NCI-H1694 (cell line): ENCODE measurements around the gene TMPRSS4.

Source experiments
- DNase-seq: peaks from one replicate; lab custom pipeline; 2025; lab: John Stamatoyannopoulos, UW

The TMPRSS4 gene

DNA sequence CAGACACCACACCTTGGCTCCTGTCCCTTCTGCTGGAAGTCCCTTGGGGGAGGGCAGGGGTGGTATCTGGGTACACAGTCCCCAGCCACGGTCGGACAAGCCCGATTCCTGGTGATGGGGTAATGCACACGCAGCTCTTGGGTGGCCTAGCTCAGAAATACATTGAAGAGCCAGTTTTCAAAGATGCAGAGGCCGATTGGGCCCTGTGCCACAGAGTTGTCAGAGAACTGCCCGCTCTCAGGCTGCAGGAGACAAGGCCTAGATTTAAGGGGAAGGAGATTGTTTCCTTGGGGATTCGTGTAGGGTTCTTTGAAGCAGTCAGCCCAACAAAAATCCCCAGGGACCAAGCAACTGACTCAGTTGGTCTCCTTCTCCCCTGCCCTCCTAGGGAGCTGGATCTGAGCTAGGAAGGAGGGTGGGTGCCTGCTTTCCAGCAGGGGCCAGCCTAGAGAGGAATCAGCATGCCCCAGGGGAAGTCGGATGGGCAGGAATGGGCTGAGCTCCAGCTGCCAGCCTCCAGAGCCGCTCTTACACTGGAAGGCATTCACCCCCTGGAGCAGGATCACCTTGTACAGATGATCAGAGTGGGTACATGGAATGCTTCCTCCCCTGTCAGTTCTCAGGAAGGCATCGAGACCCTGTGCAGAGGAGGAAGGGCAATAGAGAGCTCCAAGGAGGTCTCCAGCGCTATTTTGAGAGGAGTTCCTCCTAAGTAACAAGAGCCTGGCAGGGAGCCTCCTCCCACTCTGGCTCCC lies 79.1 kb downstream of the TMPRSS4 start:
- no peak for DNase-seq

DNA sequence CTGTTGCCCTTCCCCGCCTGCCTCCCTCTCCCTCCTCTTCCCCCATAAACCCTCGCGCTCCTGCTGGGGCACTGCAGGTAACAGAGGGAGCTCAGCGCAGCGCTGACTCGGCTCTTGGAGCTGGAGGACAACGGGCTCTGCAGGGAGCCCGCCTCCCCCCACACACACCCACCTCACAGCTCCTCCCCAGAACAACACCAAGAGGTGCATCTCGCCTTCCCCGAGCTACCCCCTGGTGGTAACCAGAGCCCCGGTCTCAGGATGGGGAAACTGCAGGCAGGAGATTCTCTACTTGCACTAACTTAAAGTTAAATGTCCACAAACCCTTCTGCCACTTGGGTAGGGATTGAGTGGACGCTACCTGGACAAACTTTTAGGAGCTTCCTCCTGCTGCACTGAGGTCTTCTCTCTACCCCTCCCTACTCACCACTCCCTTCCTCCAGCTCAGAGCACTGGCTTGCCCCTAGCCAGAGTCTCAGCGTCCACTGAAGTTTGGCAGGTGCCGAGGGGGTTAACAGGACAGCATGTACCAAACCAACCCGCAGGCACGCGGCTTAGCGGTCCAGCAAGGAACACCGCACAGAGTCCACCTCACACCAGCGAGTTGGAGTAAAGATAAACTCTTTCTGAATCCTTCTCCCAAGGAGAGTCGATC lies 79.8 kb downstream of the TMPRSS4 start:
- no peak for DNase-seq

DNA sequence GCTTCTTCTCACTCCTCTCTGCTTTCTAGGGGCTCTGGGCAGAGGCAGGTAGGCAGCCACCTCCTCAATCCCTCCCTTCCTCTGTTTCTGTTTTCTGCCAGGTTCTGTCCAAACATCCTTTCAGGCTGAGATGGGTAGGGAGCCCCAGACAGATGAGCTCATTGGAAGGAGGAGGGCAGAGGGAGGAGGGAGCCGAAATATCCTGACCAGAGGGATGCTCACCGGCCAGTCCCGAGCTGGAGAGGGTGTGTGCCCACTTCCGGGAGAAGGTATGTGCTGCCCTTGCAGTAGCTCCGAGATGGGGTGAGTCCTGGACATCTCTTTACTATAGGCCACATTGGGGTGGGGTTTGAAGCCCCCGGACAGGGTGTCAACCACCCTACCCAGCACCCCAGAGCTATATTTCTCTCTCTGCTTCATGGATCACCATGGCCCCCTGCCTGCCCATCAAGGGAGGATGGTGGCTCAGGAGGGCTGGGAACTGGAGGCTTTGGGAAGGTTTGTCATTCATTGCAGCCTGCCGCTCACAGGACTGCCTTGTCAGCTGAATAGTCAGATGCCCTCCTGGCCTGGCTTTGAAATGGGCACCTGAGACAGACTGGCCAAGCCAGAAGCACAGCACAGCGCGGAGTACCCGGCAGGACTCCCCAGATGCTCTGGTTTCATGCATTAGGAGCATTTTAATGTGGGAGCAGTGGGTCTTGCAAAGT lies 80.5 kb downstream of the TMPRSS4 start:
- no peak for DNase-seq

DNA sequence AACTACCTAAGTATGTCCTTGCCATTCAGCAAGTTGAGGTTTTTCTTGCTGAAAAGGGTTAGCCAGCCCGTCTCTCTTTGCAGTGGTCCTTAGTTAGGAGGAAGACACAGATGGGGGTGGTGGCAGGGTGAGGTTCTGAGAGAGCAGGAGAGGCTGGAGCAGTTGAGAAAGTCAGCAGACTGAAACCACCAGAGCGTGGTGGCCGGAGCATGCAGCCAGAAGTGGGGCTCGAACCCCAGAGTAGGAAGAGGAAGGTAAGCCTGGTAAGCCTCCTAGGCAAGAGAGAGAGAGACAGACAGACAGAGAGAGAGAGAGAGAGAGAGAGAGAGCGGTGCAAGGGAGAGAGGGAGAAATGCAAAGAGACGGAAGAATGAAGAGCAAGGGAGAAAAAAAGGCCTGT lies 84.9 kb downstream of the TMPRSS4 start:
- DNase-seq = no peak

DNA sequence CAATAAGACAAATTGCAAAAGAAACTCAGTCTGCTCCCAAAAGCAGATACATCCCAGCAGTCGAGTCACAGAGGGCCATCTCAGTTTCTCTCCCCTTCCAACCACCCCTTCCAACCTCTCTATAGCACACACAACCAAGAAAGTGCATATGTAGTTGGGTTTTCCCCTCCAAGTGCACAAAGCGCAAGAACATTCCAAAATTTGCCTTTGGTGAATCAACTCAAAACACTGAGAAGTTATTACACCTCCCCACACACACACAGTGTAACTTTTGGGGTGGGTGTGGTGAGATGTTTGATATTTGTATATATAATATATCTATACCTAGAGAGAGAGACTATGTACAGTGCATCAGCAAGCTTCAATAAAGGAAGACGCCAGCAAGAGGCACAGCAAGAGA lies 86.0 kb downstream of the TMPRSS4 start:
- no peak for DNase-seq

DNA sequence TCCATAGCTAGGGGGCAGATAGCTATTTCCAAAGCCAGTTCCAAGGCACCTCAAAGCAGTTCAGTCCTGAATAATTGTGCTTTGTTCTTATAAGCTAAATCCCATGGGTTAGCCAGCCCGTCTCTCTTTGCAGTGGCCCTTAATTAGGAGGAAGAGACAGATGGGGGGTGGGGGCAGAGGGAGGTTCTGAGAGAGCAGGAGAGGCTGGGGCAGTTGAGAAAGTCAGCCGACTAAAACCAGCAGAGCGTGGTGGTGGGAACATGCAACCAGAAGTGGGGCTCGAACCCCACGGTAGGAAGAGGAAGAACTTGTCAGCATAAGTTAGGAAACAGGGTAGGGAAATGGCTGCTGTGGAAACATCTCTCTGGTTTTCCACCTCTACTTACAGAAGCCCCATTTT lies 86.6 kb downstream of the TMPRSS4 start:
- DNase-seq = no peak

DNA sequence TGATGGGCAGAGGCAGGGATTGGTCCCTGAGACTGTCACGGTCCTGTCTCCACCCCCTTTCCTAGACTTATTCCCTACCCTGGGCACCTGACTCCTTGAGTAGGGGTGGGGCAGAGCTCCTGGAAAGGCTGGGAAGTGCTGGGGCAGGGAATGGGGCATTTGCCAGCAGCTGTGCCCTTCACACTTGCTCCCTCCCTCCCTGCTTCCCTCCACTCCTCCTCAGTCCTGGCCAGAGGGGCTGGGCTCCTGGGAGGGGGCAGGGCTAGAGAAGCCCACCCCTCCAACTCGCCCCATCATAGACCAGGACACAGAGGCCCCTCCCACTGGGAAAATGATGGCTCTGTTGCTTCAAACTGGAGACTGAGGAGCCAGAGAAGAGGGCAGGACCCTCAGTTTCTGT lies 88.0 kb downstream of the TMPRSS4 start:
- no peak for DNase-seq

DNA sequence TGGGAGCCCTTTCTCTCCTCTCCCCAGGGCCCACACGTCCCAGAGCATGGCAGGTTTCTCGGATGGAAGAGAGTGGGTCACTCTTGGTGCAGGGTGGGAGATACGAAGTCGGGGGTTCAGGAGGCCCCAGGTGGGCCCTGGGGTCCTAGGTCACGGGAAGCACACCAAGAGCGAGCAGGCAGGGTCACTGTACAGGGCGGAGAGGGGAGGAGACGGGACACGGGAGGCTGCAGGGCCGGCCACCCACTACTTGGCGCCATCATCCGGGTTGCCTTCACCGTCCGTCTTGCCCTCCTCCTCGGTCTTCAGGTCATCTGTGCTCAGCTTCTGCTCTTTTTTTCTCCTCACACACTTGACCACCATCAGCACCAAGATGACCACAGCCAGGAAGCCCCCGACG lies 89.8 kb downstream of the TMPRSS4 start:
- no peak for DNase-seq

DNA sequence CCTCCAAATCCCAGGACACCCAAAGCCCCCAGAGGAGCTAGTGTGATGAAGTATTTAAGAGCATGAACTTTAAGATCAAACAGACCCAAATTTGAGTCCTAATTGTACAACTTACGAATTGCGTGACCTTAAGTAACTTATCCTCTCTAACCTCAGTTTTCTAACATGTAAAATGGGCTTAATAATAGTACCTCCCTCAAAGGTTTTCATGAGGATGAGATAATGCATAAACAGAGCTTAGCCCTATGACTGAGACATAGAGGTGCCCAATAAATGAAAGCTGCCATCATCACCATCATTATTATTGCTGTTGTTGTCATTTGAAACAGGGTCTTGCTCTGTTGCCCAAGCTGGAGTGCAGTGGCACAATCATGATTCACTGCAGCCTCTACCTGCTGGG lies 90.4 kb downstream of the TMPRSS4 start:
- DNase-seq = no peak

DNA sequence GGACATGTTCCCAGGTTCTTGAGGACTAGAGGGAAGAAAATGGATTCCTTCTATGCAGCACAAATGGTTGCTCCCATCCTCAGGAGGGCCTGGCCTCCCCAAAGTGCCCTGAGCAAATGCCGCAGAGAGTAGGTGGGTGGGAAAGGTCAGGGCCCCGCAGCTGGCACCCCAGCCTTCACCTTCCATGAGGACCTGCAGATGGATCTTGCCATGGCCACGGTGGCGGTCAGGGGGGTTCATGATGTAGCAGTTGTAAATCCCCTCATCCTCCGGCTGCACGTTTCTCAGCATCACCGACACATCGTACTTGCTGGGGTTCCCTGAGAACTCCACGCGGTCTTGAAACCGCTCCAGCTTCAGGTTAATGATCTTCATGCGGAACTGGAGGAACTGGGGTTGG lies 91.0 kb downstream of the TMPRSS4 start:
- no peak for DNase-seq

DNA sequence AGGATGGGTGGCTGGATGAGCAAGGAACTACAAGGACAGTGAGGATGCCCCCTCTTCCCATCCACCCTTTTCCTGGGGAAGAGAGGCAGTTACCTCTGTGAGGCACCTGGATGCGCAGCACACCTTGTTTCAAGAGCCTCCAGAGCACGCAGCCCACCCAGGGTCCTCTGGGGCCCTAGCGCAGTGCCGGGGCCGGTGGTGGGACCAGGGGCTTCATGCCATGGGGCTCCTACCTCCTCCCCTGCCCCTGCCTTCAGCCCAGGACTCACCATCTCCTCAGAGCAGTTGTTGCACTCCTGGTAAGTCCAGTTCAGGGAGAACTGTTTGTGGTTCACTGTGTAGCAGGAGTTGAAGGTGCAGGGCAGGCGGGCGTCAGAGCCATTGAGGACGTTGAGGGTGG lies 91.4 kb downstream of the TMPRSS4 start:
- no peak for DNase-seq

DNA sequence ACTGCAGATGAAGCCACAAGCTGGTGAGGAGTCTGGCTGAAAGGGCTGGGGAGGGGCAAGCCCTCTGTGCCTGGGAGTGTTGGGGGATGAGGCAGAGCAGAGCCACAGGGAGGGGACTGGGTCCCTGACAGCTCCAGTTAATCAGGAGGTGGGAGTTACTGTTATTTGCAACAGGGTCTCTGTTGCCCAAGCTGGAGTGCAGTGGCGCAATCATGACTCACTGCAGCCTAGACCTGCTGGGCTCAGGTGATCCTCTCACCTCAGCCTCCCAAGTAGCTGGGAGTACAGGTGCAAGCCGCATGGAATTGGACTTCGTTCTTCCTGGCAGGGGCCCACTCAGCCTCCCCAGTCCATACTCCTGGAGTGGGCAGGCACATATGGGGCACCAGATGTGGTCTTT lies 91.9 kb downstream of the TMPRSS4 start:
- no peak for DNase-seq

DNA sequence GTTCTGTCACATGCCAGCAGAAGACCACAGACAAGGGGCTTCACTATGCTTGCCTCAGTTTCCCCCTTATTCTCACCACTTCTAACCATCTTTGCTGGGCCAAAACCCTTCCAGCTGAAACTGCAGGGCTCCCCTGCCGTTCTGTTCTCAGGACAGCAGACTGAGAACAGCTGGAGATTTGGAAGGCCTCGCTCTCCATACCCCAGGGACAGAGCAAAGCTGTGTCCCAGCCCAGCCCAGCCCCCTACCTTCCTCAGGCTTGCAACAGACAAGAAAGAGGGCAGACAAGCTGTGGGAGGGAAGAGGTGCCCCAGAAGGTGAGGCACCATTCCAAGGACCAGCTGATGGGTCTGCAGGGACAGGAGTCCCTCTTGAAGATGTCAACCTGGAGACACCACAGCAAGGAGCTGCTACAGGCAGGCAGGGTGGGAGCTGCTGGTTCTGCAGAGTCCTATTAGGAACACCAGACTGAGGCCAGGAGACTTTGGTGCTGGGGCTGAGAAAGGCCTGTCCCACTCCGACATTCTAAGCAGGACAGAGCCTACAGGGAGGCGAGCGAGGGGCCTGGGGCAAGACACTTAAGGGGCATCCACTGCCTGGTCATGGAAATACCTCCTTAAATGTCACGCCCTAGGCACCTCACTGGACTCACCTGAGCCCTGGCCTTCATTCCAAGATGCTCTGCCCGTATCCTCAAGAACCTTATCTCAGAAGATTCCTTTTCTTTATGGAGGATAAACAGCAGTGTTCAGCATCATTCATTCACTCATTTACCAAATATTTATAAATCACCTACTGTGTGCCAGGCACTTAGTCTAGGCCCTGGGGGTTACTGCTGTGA lies 92.6 kb downstream of the TMPRSS4 start:
- no peak for DNase-seq

DNA sequence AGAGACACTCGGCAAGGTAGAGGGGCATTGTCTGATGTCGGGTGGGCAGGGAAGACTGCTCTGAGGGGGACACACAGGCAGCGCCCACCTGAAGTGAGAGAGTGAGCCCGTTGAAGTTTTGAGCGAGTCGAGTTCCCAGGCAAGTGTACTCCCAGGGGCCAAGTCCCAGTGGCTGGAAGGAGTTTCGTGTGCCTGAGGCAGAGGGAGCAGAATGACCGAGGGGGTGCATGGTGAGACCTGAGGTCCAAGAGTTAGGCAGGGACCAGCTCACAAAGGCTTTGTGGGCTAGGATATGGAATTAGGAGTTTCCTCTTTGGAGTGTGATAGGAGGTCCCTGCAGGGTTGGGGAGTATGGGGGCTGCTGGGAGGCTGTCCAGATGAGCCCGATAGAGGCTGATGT lies 93.4 kb downstream of the TMPRSS4 start:
- no peak for DNase-seq

DNA sequence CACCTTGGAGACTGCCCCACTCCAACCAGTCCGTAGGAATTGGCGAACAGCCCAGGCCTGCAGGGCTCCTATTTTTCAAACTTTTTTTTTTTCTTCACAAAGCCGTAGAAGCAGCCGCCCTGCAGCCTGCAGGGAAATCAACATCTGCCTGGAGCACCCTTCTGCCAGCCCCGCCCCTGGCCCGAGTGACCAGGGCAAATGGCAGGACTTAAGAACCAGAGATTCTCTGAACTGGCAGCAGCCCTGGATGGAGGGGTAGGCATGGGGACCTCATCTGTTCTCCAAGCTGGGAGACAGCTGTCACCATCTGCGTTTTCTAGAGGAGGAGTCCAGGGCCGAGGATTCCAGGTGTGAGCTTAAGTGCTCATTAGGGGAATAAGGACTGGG lies 94.0 kb downstream of the TMPRSS4 start:
- DNase-seq = no peak
